A549 (cell line): ENCODE results near the gene CLSTN2. TPM values are rescaled to one million over a fixed set of nuclear protein-coding genes. Genes with fewer than 3 reads are reported as not detected.

ENCODE experiments used
- ATAC-seq, 2 experiments: fragments of 200-7000 bp in 1 of 2; fragments of >200 bp in 1 of 2; cut with Nextera tagmentation in 1 of 2; cut with Tn5 transposase in 1 of 2; 3 replicates each; pipeline versions ENCODE4 v1.8.0 to v1.9.1; 2018 to 2020; ENCODE audit warnings: mild to moderate bottlenecking in 1 of 2, moderate library complexity in 1 of 2
- CTCF ChIA-PET: fragments of 300-600 bp; sonication (Branson Sonifier 250); formaldehyde crosslinking; extraction: SDS; loops from one replicate; lab custom pipeline; 2021; ENCODE audit warnings: antibody characterized with exemption, inconsistent platforms; lab: Yijun Ruan, JAX
- POLR2A ChIA-PET: fragments of 350-600 bp; formaldehyde crosslinking; extraction: SDS; loops from one replicate; lab custom pipeline; 2021; ENCODE audit warnings: antibody characterized with exemption, inconsistent platforms; lab: Yijun Ruan, JAX
- DNase-seq, 2 experiments: peaks; one replicate each; pipeline versions ENCODE4 v3.0.0 to v3.0.0-alpha.2; 2011 to 2016; ENCODE audit warnings: low read depth in 1 of 2, low spot score in 1 of 2
- FAIRE-seq: peaks from 2 replicates; lab custom pipeline; 2011; peaks lifted over from hg19 to GRCh38; lab: Jason Lieb, UNC
- H3K27ac ChIP-seq, 2 experiments: fragments of >200 bp; sonication (Bioruptor Twin); formaldehyde crosslinking; 3 replicates each; pipeline ENCODE4 v1.5.1; 2016 to 2017
- H3K4me1 ChIP-seq: fragments of >200 bp; sonication (Bioruptor Twin); formaldehyde crosslinking; 3 replicates; pipeline ENCODE4 v1.6.1; 2016
- H3K4me2 ChIP-seq: fragments of >200 bp; sonication (Bioruptor Twin); formaldehyde crosslinking; 3 replicates; pipeline ENCODE4 v1.6.1; 2016
- H3K4me3 ChIP-seq: fragments of >200 bp; sonication (Bioruptor Twin); formaldehyde crosslinking; 3 replicates; pipeline ENCODE4 v1.5.1; 2016
- H3K9me3 ChIP-seq: fragments of >200 bp; sonication (Bioruptor Twin); formaldehyde crosslinking; 3 replicates; pipeline ENCODE4 v1.6.1; 2016
- ATOH8 ChIP-seq: fragments of 250-450 bp; sonication (Bioruptor Pico); IDR thresholded peaks from 2 replicates; pipeline ENCODE4 v1.5.0; 2020; ENCODE audit warnings: low read depth, mild to moderate bottlenecking, moderate library complexity
- BCL3 ChIP-seq: fragments of >200 bp; sonication (Bioruptor Twin); formaldehyde crosslinking; IDR thresholded peaks from 3 replicates; pipeline ENCODE4 v1.6.1; 2016
- BHLHE40 ChIP-seq: IDR thresholded peaks from 2 replicates; pipeline ENCODE4 v1.6.1; 2012; ENCODE audit warnings: low read depth, low read length, inconsistent platforms
- CBX2 ChIP-seq: fragments of 200-600 bp; sonication (generic); IDR thresholded peaks from 2 replicates; pipeline ENCODE4 v1.6.1; 2016; ENCODE audit warnings: low read depth, mild to moderate bottlenecking, borderline replicate concordance
- CEBPB ChIP-seq, 2 experiments: fragments of >200 bp in 1 of 2; sonication (Bioruptor Twin) in 1 of 2; formaldehyde crosslinking in 1 of 2; IDR thresholded peaks; 2 replicates each; pipeline ENCODE4 v1.6.1; 2012 to 2016
- CHD2 ChIP-seq: fragments of 150-350 bp; IDR thresholded peaks from 2 replicates; pipeline ENCODE4 v1.6.1; 2014; ENCODE audit warnings: low read length; ENCODE audit not compliant: partially characterized antibody
- CHD4 ChIP-seq: fragments of 200-600 bp; sonication (generic); IDR thresholded peaks from 2 replicates; pipeline ENCODE4 v1.6.1; 2016; ENCODE audit warnings: antibody characterized with exemption, mild to moderate bottlenecking, borderline replicate concordance
- EHF ChIP-seq: fragments of 250-450 bp; sonication (Bioruptor Pico); IDR thresholded peaks from 2 replicates; pipeline ENCODE4 v1.5.0; 2020; ENCODE audit warnings: mild to moderate bottlenecking
- EHMT2 ChIP-seq: fragments of 200-600 bp; sonication (generic); IDR thresholded peaks from 2 replicates; pipeline ENCODE4 v1.6.1; 2016; ENCODE audit warnings: antibody characterized with exemption, low read depth, mild to moderate bottlenecking, moderate library complexity
- HEYL ChIP-seq: fragments of 250-450 bp; sonication (Bioruptor Pico); IDR thresholded peaks from 2 replicates; pipeline ENCODE4 v1.8.0; 2021; ENCODE audit warnings: mild to moderate bottlenecking, moderate library complexity
- HOXA7 ChIP-seq: fragments of 250-450 bp; sonication (Bioruptor Pico); IDR thresholded peaks from 2 replicates; pipeline ENCODE4 v1.5.0; 2020; ENCODE audit warnings: mild to moderate bottlenecking, moderate library complexity
- HOXB5 ChIP-seq: fragments of 250-450 bp; sonication (Bioruptor Pico); IDR thresholded peaks from 2 replicates; pipeline ENCODE4 v1.5.0; 2020; ENCODE audit warnings: mild to moderate bottlenecking, moderate library complexity
- JUNB ChIP-seq: fragments of >200 bp; sonication (Bioruptor Twin); formaldehyde crosslinking; IDR thresholded peaks from 2 replicates; pipeline ENCODE4 v1.6.1; 2016
- MAZ ChIP-seq: fragments of 150-350 bp; IDR thresholded peaks from 2 replicates; pipeline ENCODE4 v1.6.1; 2014; ENCODE audit warnings: antibody characterized with exemption, low read depth, low read length, borderline replicate concordance
- NPAS2 ChIP-seq: fragments of 250-450 bp; sonication (Bioruptor Pico); IDR thresholded peaks from 2 replicates; pipeline ENCODE4 v1.8.0; 2022; ENCODE audit warnings: mild to moderate bottlenecking, moderate library complexity, borderline replicate concordance
- POLR2A ChIP-seq: IDR thresholded peaks from 2 replicates; pipeline ENCODE4 v1.6.1; 2012; ENCODE audit warnings: mild to moderate bottlenecking, low read length
- RCOR1 ChIP-seq: fragments of 150-350 bp; IDR thresholded peaks from 2 replicates; pipeline ENCODE4 v1.6.1; 2014; ENCODE audit warnings: antibody characterized with exemption, low read length, low read depth
- REST ChIP-seq: fragments of 200-600 bp; sonication (generic); IDR thresholded peaks from 2 replicates; pipeline ENCODE4 v1.6.1; 2016; ENCODE audit warnings: antibody characterized with exemption, mild to moderate bottlenecking, moderate library complexity
- SMC3 ChIP-seq: fragments of >200 bp; sonication (Bioruptor Twin); formaldehyde crosslinking; IDR thresholded peaks from 3 replicates; pipeline ENCODE4 v1.6.1; 2018; ENCODE audit warnings: inconsistent platforms
- SREBF2 ChIP-seq: fragments of 450-650 bp; IDR thresholded peaks from 2 replicates; pipeline ENCODE4 v1.6.1; 2014; ENCODE audit warnings: mild to moderate bottlenecking, moderate library complexity
- TFCP2L1 ChIP-seq: fragments of 250-450 bp; sonication (Bioruptor Pico); IDR thresholded peaks from 2 replicates; pipeline ENCODE4 v1.5.0; 2021; ENCODE audit warnings: mild to moderate bottlenecking
- TP53 ChIP-seq: fragments of 250-450 bp; sonication (Bioruptor Pico); IDR thresholded peaks from 2 replicates; pipeline ENCODE4 v1.5.0; 2021; ENCODE audit warnings: mild to moderate bottlenecking, moderate library complexity
- WGBS: methylation state at CpG from one replicate; pipeline ENCODE4 v1.1.6; 2017; ENCODE audit errors: missing lambda C conversion rate; 5-methylcytosine and 5-hydroxymethylcytosine counted together
- polyA plus RNA-seq, 4 experiments: library from polyadenylated mRNA; depleted of rRNA in 3 of 4; stranded (reverse); fragments of >200 nt; fragmentation: RNase III in 1 of 4; extraction: RNeasy Plus Mini Kit Qiagen cat#74134 plus additional on column Dnase treatment in 1 of 4; gene quantifications; 2 replicates in 3 of 4; 3 replicates in 1 of 4; pipeline ENCODE4 v1.2.3, GENCODE V29; 2011 to 2017

Gene CLSTN2
- polyA plus RNA-seq, 2 of the 4 experiments (the other 2 are of a cell fraction): 0.03 to 0.04 TPM

DNA sequence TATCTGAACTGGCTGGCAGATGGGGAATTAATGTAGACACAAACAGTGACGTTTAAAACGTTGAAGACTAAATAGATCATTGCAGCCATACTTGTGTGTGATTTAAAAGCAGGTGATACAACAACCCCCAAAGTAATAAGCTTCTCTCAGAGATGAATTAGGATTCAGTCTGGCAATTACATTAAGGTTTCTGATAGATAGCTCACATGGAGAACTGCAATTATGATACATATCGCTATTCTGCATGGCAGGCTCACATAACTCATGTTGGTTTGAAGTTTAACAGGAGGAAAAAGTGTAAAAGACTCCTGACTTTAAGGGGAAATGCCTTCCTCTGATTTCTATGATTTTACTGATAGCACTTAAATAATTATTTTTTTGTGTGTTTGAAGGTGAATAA is 196.9 kb downstream of the CLSTN2 start:
- no peak for FAIRE-seq
- POLR2A ChIA-PET: no interaction called here
- CTCF ChIA-PET: no interaction called here

GRCh38 chr3:140134231-140134965 is 199.4 kb downstream of the CLSTN2 start:
- CTCF ChIA-PET: interaction anchor here (0.9 to 1.0 kb wide), 2 partner anchors 9 to 12 kb away, joined by 3 to 4 read pairs; no protein-coding TSS in a partner anchor

More for the DNA sequence above, 196.9 kb downstream of the CLSTN2 start:
- Histone ChIP-seq H3K9me3 (no peaks in the 10 kb centered on the region), H3K4me1 (no peaks in the 10 kb centered on the region), H3K4me3 (no peak overlapping the region), H3K4me2 (no peak overlapping the region), H3K27ac (no peak overlapping the region)
- WGBS: 0% methylated on average over 3 of the region's 3 CpGs
- DNase-seq: no peak
- no peak for ATAC-seq
- TF ChIP-seq SREBF2 (no peak), TP53 (no peak), EHMT2 (no peak), HOXB5 (no peak), TFCP2L1 (CRISPR knock-in tag) (no peak), POLR2A (no peak), MAZ (no peak), NPAS2 (CRISPR knock-in tag) (no peak)

DNA sequence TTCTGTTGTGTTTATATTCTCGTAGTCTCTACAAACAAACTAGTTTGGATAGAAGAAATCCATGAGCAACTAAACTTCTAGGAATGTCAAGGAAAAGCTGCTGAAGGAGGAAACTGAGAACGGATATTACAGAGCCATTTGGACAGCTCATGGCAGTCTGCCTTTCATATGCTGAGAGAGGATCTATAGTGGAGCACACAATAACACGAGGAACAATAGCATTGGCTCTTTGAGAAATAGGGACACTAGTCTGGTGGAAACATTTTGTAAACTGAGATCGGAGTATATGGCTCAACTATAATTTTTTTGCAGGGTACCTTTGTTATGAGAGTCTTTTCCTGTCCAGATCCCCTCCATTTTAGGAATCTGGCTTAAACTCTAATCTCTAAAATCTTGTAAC is 200.5 kb downstream of the CLSTN2 start:
- no peak for TF ChIP-seq CHD2
- TF ChIP-seq BHLHE40: no peak
- TF ChIP-seq CHD4: no peak
- no peak for TF ChIP-seq HEYL (CRISPR knock-in tag)
- no peak for TF ChIP-seq EHF (CRISPR knock-in tag)
- no peak for TF ChIP-seq ATOH8 (CRISPR knock-in tag)
- no peak for TF ChIP-seq HOXA7 (CRISPR knock-in tag)
- no peak for TF ChIP-seq CBX2
- no peak for TF ChIP-seq BCL3
- no peak for TF ChIP-seq JUNB
- no peak for TF ChIP-seq SMC3
- TF ChIP-seq RCOR1: no peak
- DNase-seq (no peak), FAIRE-seq (no peak), ATAC-seq (no peak)
- CTCF ChIA-PET: no interaction called here
- Histone ChIP-seq H3K4me3 (no peak overlapping the region), H3K9me3 (no peaks in the 10 kb centered on the region), H3K4me2 (no peak overlapping the region), H3K4me1 (no peaks in the 10 kb centered on the region), H3K27ac (no peak overlapping the region)
- POLR2A ChIA-PET: no interaction called here
- 8% methylated on average over 4 of the region's 4 CpGs for WGBS

More at GRCh38 chr3:140134231-140134965, 199.4 kb downstream of the CLSTN2 start:
- H3K4me2 ChIP-seq: no peak overlapping the region
- WGBS: 14% methylated on average over 5 of the region's 5 CpGs
- TF ChIP-seq REST: no peak
- TF ChIP-seq CEBPB (IDR thresholded peaks at IDR 0.05): no peak
- no peak overlapping the region for H3K27ac ChIP-seq
- POLR2A ChIA-PET: no interaction called here
- H3K4me1 ChIP-seq: no peaks in the 10 kb centered on the region
- no peak for ATAC-seq
- no peak overlapping the region for H3K4me3 ChIP-seq
- DNase-seq: no peak
- no peaks in the 10 kb centered on the region for H3K9me3 ChIP-seq
- FAIRE-seq: no peak
